Panc1 (cell line): ENCODE results near the gene ZBTB8OS.

Experiments
- POLR2AphosphoS5 ChIP-seq: IDR thresholded peaks from 2 replicates; pipeline ENCODE4 v1.6.1; 2012; ENCODE audit warnings: mild to moderate bottlenecking, low read depth, low read length, moderate library complexity
- SIN3A ChIP-seq: IDR thresholded peaks from 2 replicates; pipeline ENCODE4 v1.6.1; 2012; ENCODE audit warnings: low read depth, mild to moderate bottlenecking, low read length, moderate library complexity, borderline replicate concordance; ENCODE audit not compliant: insufficient read depth
- TF ChIP-seq, protein P1 (sequence below): fragments of 450-650 bp; IDR thresholded peaks from 2 replicates; pipeline ENCODE4 v1.5.1; 2017; ENCODE audit warnings: mild to moderate bottlenecking
- TF ChIP-seq, protein P2 (sequence below), 2 experiments: IDR thresholded peaks; 2 replicates each; pipeline ENCODE4 v1.6.1; 2011 to 2012; ENCODE audit warnings: low read depth in 2 of 2, control low read depth in 1 of 2, low read length in 1 of 2, mild to moderate bottlenecking in 1 of 2, moderate library complexity in 1 of 2; ENCODE audit not compliant: insufficient read depth in 1 of 2

DNA sequence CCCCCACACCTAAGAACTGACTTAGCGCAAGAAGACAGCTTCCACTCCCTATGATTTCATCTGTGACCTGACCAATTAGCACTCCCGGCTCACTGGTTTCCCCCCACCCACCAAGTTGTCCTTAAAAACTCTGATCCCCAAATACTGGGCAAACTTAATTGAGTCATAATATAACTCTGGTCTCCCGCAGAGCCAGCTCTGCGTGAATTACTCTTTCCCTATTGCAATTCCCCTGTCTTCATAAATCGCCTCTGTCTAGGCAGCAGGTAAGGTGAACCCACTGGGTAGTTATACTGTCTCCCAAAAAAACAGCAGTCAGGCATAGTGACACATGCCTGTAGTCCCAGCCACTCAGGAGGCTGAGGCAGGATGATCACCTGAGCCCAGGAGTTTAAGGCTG lies 36.9 kb downstream of the ZBTB8OS start:
- TF ChIP-seq, protein P1, sequence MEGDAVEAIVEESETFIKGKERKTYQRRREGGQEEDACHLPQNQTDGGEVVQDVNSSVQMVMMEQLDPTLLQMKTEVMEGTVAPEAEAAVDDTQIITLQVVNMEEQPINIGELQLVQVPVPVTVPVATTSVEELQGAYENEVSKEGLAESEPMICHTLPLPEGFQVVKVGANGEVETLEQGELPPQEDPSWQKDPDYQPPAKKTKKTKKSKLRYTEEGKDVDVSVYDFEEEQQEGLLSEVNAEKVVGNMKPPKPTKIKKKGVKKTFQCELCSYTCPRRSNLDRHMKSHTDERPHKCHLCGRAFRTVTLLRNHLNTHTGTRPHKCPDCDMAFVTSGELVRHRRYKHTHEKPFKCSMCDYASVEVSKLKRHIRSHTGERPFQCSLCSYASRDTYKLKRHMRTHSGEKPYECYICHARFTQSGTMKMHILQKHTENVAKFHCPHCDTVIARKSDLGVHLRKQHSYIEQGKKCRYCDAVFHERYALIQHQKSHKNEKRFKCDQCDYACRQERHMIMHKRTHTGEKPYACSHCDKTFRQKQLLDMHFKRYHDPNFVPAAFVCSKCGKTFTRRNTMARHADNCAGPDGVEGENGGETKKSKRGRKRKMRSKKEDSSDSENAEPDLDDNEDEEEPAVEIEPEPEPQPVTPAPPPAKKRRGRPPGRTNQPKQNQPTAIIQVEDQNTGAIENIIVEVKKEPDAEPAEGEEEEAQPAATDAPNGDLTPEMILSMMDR: no peak
- TF ChIP-seq POLR2AphosphoS5: no peak
- TF ChIP-seq SIN3A: no peak
- TF ChIP-seq, protein P2, sequence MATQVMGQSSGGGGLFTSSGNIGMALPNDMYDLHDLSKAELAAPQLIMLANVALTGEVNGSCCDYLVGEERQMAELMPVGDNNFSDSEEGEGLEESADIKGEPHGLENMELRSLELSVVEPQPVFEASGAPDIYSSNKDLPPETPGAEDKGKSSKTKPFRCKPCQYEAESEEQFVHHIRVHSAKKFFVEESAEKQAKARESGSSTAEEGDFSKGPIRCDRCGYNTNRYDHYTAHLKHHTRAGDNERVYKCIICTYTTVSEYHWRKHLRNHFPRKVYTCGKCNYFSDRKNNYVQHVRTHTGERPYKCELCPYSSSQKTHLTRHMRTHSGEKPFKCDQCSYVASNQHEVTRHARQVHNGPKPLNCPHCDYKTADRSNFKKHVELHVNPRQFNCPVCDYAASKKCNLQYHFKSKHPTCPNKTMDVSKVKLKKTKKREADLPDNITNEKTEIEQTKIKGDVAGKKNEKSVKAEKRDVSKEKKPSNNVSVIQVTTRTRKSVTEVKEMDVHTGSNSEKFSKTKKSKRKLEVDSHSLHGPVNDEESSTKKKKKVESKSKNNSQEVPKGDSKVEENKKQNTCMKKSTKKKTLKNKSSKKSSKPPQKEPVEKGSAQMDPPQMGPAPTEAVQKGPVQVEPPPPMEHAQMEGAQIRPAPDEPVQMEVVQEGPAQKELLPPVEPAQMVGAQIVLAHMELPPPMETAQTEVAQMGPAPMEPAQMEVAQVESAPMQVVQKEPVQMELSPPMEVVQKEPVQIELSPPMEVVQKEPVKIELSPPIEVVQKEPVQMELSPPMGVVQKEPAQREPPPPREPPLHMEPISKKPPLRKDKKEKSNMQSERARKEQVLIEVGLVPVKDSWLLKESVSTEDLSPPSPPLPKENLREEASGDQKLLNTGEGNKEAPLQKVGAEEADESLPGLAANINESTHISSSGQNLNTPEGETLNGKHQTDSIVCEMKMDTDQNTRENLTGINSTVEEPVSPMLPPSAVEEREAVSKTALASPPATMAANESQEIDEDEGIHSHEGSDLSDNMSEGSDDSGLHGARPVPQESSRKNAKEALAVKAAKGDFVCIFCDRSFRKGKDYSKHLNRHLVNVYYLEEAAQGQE (IDR thresholded peaks at IDR 0.05; ENCODE audit: insufficient read depth in 1 of 2, low read depth in 2 of 2, low read length in 1 of 2): no peak
